H9 (cell line): ENCODE data around the gene TBC1D22A. TPM values are rescaled to one million over a fixed set of nuclear protein-coding genes. Genes with fewer than 3 reads are reported as not detected.

Source experiments
- DNase-seq: peaks from one replicate; pipeline ENCODE4 v3.0.0-alpha.2; 2017
- H2AFZ ChIP-seq: one replicate; pipeline ENCODE4 v1.6.1; 2013; ENCODE audit warnings: mild to moderate bottlenecking, low read length, control low read depth, moderate library complexity
- H2AK5ac ChIP-seq: 2 replicates; pipeline ENCODE4 v1.6.1; 2013; ENCODE audit warnings: low read length, control low read depth, mixed read lengths; ENCODE audit not compliant: insufficient read length
- H2BK120ac ChIP-seq: one replicate; pipeline ENCODE4 v1.6.1; 2013; ENCODE audit warnings: low read depth, mild to moderate bottlenecking, low read length, control low read depth, inconsistent platforms; ENCODE audit not compliant: poor library complexity, severe bottlenecking
- H2BK12ac ChIP-seq: 2 replicates; pipeline ENCODE4 v1.6.1; 2013; ENCODE audit warnings: low read length, control low read depth, mixed read lengths, low read depth; ENCODE audit not compliant: insufficient read length
- H2BK15ac ChIP-seq: 2 replicates; pipeline ENCODE4 v1.6.1; 2013; ENCODE audit warnings: low read depth, low read length, control low read depth
- H2BK20ac ChIP-seq: one replicate; pipeline ENCODE4 v1.6.1; 2013; ENCODE audit warnings: low read depth, mild to moderate bottlenecking, low read length, control low read depth, inconsistent platforms; ENCODE audit not compliant: poor library complexity, severe bottlenecking
- H2BK5ac ChIP-seq: 2 replicates; pipeline ENCODE4 v1.6.1; 2013; ENCODE audit warnings: low read length, control low read depth, mixed read lengths; ENCODE audit not compliant: insufficient read length
- H3K14ac ChIP-seq: 2 replicates; pipeline ENCODE4 v1.6.1; 2013; ENCODE audit warnings: low read length, control low read depth; ENCODE audit not compliant: insufficient read depth
- H3K18ac ChIP-seq: 2 replicates; pipeline ENCODE4 v1.6.1; 2013; ENCODE audit warnings: low read depth, mild to moderate bottlenecking, mixed read lengths, low read length, control low read depth; ENCODE audit not compliant: insufficient read length
- H3K23ac ChIP-seq: 2 replicates; pipeline ENCODE4 v1.6.1; 2013; ENCODE audit warnings: low read length, control low read depth, mixed read lengths, low read depth; ENCODE audit not compliant: insufficient read length
- H3K23me2 ChIP-seq: 2 replicates; pipeline ENCODE4 v1.6.1; 2013; ENCODE audit warnings: low read depth, mild to moderate bottlenecking, mixed read lengths, low read length, control low read depth; ENCODE audit not compliant: insufficient read length, poor library complexity, severe bottlenecking
- H3K27ac ChIP-seq: 2 replicates; pipeline ENCODE4 v1.5.1; 2013; ENCODE audit warnings: low read length, control low read depth, mixed read lengths, low read depth; ENCODE audit not compliant: insufficient read length
- H3K27me3 ChIP-seq: 2 replicates; pipeline ENCODE4 v1.6.1; 2013; ENCODE audit warnings: low read length, control low read depth, inconsistent platforms; ENCODE audit not compliant: insufficient read depth
- H3K4ac ChIP-seq: 2 replicates; pipeline ENCODE4 v1.6.1; 2013; ENCODE audit warnings: low read depth, mild to moderate bottlenecking, control low read depth, inconsistent platforms, low read length, moderate library complexity
- H3K4me1 ChIP-seq: 2 replicates; pipeline ENCODE4 v1.6.1; 2013; ENCODE audit warnings: low read length, control low read depth, inconsistent platforms; ENCODE audit not compliant: insufficient read depth
- H3K4me2 ChIP-seq: 2 replicates; pipeline ENCODE4 v1.6.1; 2013; ENCODE audit warnings: low read length, control low read depth, mixed read lengths; ENCODE audit not compliant: insufficient read length, insufficient read depth
- H3K56ac ChIP-seq: 2 replicates; pipeline ENCODE4 v1.6.1; 2013; ENCODE audit warnings: low read depth, mild to moderate bottlenecking, mixed read lengths, low read length, control low read depth; ENCODE audit not compliant: insufficient read length
- H3K79me1 ChIP-seq: 2 replicates; pipeline ENCODE4 v1.6.1; 2013; ENCODE audit warnings: low read depth, mild to moderate bottlenecking, moderate library complexity, low read length, control low read depth, inconsistent platforms; ENCODE audit not compliant: insufficient read depth, poor library complexity, severe bottlenecking
- H3K79me2 ChIP-seq: 2 replicates; pipeline ENCODE4 v1.6.1; 2013; ENCODE audit warnings: low read length, control low read depth, inconsistent platforms; ENCODE audit not compliant: insufficient read depth
- H3K9ac ChIP-seq: 2 replicates; pipeline ENCODE4 v1.6.1; 2013; ENCODE audit warnings: low read length, control low read depth, mixed read lengths; ENCODE audit not compliant: insufficient read length; ENCODE audit errors: extremely low read depth
- H3K9me3 ChIP-seq: one replicate; pipeline ENCODE4 v1.6.1; 2013; ENCODE audit warnings: low read depth, low read length, inconsistent platforms; ENCODE audit not compliant: control insufficient read depth
- H3T11ph ChIP-seq: one replicate; pipeline ENCODE4 v1.6.1; 2013; ENCODE audit warnings: mild to moderate bottlenecking, low read length, control low read depth, inconsistent platforms
- H4K20me1 ChIP-seq: one replicate; pipeline ENCODE4 v1.6.1; 2013; ENCODE audit not compliant: control insufficient read depth, insufficient read length, insufficient read depth
- H4K5ac ChIP-seq: 2 replicates; pipeline ENCODE4 v1.6.1; 2013; ENCODE audit warnings: low read depth, mild to moderate bottlenecking, mixed read lengths, low read length, control low read depth; ENCODE audit not compliant: insufficient read length
- H4K8ac ChIP-seq: replicated peaks from 2 replicates; pipeline ENCODE4 v1.6.1; 2013; ENCODE audit warnings: low read length, control low read depth, mixed read lengths, low read depth; ENCODE audit not compliant: insufficient read length
- H4K91ac ChIP-seq: 2 replicates; pipeline ENCODE4 v1.6.1; 2013; ENCODE audit warnings: low read depth, mild to moderate bottlenecking, moderate library complexity, mixed read lengths, low read length, control low read depth; ENCODE audit not compliant: insufficient read length
- H3K27ac Mint-ChIP-seq, 3 experiments: 2 replicates in 2 of 3; 3 replicates in 1 of 3; pipeline ENCODE4 v1.8.0; 2020 to 2021; ENCODE audit warnings: mixed read lengths in 3 of 3, mild to moderate bottlenecking in 1 of 3, moderate library complexity in 1 of 3
- H3K27me3 Mint-ChIP-seq: 2 replicates; pipeline ENCODE4 v1.8.0; 2021; ENCODE audit warnings: low read depth, mild to moderate bottlenecking, moderate library complexity, mixed read lengths
- H3K36me3 Mint-ChIP-seq, 3 experiments: 2 replicates in 2 of 3; 3 replicates in 1 of 3; pipeline ENCODE4 v1.8.0; 2020 to 2021; ENCODE audit warnings: low read depth in 3 of 3, mixed read lengths in 3 of 3; ENCODE audit not compliant: insufficient read depth in 1 of 3
- H3K4me1 Mint-ChIP-seq, 2 experiments: 2 replicates each; pipeline ENCODE4 v1.8.0; 2020; ENCODE audit warnings: mixed read lengths in 2 of 2
- H3K4me3 Mint-ChIP-seq, 2 experiments: 2 replicates in 1 of 2; 3 replicates in 1 of 2; pipeline ENCODE4 v1.8.0; 2020 to 2021; ENCODE audit warnings: mild to moderate bottlenecking in 2 of 2, mixed read lengths in 2 of 2, moderate library complexity in 1 of 2
- H3K9me3 Mint-ChIP-seq, 2 experiments: 2 replicates in 1 of 2; 3 replicates in 1 of 2; pipeline ENCODE4 v1.8.0; 2020; ENCODE audit warnings: mild to moderate bottlenecking in 2 of 2, mixed read lengths in 2 of 2, moderate library complexity in 1 of 2
- WGBS: extraction: QIAGEN DNeasy Blood & Tissue Kit; methylation state at CpG from one replicate; pipeline ENCODE4 v1.1.7; 2013; ENCODE audit warnings: missing lambda C conversion rate, low lambda C conversion rate, mixed read lengths; ENCODE audit not compliant: insufficient read length; ENCODE audit errors: extremely low coverage; 5-methylcytosine and 5-hydroxymethylcytosine counted together
- total RNA-seq: library from RNA; stranded (reverse); gene quantifications from 2 replicates; pipeline ENCODE4 v1.2.1, GENCODE V29; 2021
- TF ChIP-seq, protein P1 (sequence below): fragments of 200-600 bp; sonication (generic); conservative IDR thresholded peaks from 3 replicates; pipeline ENCODE4 v1.8.0; 2021; ENCODE audit warnings: antibody characterized with exemption, mild to moderate bottlenecking

Gene TBC1D22A
- total RNA-seq, 1 experiment from 2014 or later: 20.8 TPM

DNA sequence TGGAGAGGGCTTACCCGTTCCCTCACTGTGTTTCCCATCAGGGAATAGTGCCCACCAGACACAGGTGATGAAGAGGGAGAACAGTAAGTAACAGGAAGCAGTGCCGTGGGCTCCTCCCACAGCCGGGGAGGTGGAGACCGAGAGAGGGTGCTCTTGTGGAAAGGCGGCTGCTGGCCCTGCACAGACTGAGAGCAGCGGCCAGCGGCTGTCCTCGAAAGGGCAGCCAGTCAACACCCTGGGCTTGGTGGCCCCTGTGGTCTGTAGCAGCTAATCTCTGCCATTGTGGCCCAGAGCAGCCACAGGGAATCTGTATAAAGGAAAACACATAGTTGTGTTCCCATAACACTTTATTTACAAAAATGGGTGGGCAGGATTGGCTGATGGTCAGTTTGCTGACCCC lies 121.9 kb downstream of the TBC1D22A start:
- TF ChIP-seq, protein P1, sequence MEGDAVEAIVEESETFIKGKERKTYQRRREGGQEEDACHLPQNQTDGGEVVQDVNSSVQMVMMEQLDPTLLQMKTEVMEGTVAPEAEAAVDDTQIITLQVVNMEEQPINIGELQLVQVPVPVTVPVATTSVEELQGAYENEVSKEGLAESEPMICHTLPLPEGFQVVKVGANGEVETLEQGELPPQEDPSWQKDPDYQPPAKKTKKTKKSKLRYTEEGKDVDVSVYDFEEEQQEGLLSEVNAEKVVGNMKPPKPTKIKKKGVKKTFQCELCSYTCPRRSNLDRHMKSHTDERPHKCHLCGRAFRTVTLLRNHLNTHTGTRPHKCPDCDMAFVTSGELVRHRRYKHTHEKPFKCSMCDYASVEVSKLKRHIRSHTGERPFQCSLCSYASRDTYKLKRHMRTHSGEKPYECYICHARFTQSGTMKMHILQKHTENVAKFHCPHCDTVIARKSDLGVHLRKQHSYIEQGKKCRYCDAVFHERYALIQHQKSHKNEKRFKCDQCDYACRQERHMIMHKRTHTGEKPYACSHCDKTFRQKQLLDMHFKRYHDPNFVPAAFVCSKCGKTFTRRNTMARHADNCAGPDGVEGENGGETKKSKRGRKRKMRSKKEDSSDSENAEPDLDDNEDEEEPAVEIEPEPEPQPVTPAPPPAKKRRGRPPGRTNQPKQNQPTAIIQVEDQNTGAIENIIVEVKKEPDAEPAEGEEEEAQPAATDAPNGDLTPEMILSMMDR: no peak
- H4K20me1 ChIP-seq: no peaks in the 10 kb centered on the region
- H3K9me3 ChIP-seq: no peaks in the 10 kb centered on the region
- no peaks in the 10 kb centered on the region for H3K9me3 Mint-ChIP-seq
- H3K79me2 ChIP-seq: no peaks in the 10 kb centered on the region
- H3K4me1 Mint-ChIP-seq: peaks cover 16 to 19% of the 10 kb centered on the region in 2 experiments
- no peak overlapping the region for H3K23ac ChIP-seq
- no peak overlapping the region for H3T11ph ChIP-seq
- H3K56ac ChIP-seq: no peak overlapping the region
- H3K14ac ChIP-seq: no peak overlapping the region
- H2BK120ac ChIP-seq: no peak overlapping the region
- H3K4me2 ChIP-seq: no peak overlapping the region
- H2BK15ac ChIP-seq: no peak overlapping the region
- H3K27ac Mint-ChIP-seq: peak overlapping the region; percentile 13 to 86 (median 79); a peak in 5 of 7 replicates
- H4K5ac ChIP-seq: no peak overlapping the region
- H2BK5ac ChIP-seq: no peak overlapping the region
- peaks cover 0 to 5% (median 2%) of the 10 kb centered on the region in 3 experiments; a peak in 3 of 7 replicates for H3K36me3 Mint-ChIP-seq
- no peak for DNase-seq
- no peak overlapping the region for H3K9ac ChIP-seq
- no peak overlapping the region for H3K18ac ChIP-seq
- no peak overlapping the region for H4K91ac ChIP-seq
- no peak overlapping the region for H3K4ac ChIP-seq
- H3K4me3 Mint-ChIP-seq: no peak overlapping the region
- no peaks in the 10 kb centered on the region for H3K4me1 ChIP-seq
- H3K27me3 Mint-ChIP-seq: no peaks in the 10 kb centered on the region
- WGBS: no CpG with 5 or more reads among the region's 8 CpGs
- no peaks in the 10 kb centered on the region for H3K23me2 ChIP-seq
- no peak overlapping the region for H2BK12ac ChIP-seq
- no peak overlapping the region for H2AK5ac ChIP-seq
- no peaks in the 10 kb centered on the region for H3K27me3 ChIP-seq
- no peak overlapping the region for H2BK20ac ChIP-seq
- no peak overlapping the region for H2AFZ ChIP-seq
- no peak overlapping the region for H4K8ac ChIP-seq
- no peak overlapping the region for H3K27ac ChIP-seq
- H3K79me1 ChIP-seq: no peaks in the 10 kb centered on the region
